Epithelial cell of proximal tubule (primary cell): ENCODE measurements around the gene NCF4. TPM values are rescaled to one million over a fixed set of nuclear protein-coding genes. Genes with fewer than 3 reads are reported as not detected.

ENCODE experiments used
- DNase-seq: peaks from one replicate; pipeline ENCODE4 v3.0.0-alpha.2; 2011; ENCODE audit warnings: low read depth
- H3K4me3 ChIP-seq: 2 replicates; pipeline ENCODE4 v1.5.1; 2011; ENCODE audit warnings: low read depth, mild to moderate bottlenecking, low read length
- CTCF ChIP-seq: conservative IDR thresholded peaks from 2 replicates; pipeline ENCODE4 v1.5.1; 2012; ENCODE audit warnings: low read depth, mild to moderate bottlenecking, low read length
- total RNA-seq: library from RNA; depleted of rRNA; stranded (reverse); fragments of >200 nt; gene quantifications from 2 replicates; pipeline ENCODE4 v1.2.3, GENCODE V29; 2015

Gene NCF4
- total RNA-seq, 1 donor from 2014 or later = not detected

DNA sequence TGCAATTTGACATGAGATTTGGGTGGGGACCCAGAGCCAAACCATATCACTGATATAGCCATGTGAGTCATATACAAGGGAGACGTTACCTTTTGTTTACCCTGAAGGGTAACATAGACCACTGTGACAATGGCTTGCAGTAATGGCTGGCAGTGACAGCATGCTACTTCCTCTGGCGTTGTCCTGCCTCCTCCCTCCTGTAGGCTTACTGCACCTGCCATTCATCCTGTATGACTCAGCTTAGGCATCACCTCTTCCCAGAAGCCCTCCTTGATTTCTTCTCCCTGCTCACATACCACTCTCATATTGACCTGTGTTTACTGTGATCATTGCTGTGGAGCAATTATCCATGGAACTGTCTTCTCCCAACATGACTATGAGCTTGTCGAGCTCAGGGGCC, 32.0 kb upstream of the NCF4 start:
- TF ChIP-seq CTCF = no peak
- H3K4me3 ChIP-seq = no peak overlapping the region
- DNase-seq = no peak

DNA sequence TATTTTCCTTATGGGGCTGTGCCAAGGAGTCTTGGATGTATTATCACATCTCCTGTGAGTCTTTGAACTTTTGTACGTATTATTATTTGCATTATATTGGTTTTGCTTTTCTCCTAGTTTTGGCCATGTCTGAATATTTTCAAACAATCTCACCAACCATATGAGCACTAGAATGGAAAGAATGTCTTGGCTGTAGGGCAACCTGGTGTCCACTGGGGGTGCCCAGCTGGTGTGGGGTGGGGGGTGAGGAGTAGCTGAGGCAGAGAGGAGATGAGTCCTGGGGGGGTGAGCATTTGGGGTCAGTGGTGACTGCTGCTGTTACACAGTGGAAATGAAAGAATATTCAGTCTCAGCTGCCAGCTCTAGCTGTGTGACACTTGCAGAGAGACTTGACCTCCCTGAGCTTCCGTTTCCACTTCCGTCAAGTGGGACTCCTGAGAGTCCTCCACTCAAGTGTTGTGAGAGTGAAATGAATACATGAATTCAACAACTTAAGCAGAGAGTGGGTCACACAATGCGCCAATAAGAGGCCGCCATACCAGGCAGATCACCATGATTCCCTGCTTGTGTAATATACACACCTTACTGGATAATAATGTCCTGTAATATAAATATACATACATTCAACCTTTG, 31.3 kb upstream of the NCF4 start:
- no peak for TF ChIP-seq CTCF

DNA sequence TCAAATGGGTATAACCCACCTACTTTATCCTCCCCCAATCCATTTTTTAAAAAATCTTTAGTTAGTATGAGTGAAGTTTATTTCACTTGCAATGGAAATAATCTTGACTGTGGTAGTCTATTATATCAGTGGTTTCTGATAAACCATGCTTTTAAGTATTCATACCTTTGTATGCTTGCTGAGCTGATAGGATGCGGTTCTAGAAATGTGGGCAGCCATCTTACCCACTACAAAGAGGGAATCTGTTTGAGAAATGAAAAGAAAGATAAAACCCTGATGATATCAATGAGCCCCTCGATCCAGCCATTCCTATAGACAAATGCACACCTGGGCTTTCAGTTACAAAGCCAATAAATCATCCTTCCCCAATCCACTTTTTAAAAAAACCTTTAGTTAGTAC, 30.2 kb upstream of the NCF4 start:
- TF ChIP-seq CTCF = no peak
- DNase-seq = no peak
- H3K4me3 ChIP-seq = no peak overlapping the region

More for the DNA sequence above, 31.3 kb upstream of the NCF4 start:
- H3K4me3 ChIP-seq = no peak overlapping the region
- DNase-seq = no peak

- H3K4me3 ChIP-seq = no peak overlapping the region
- TF ChIP-seq CTCF = no peak
- no peak for DNase-seq
Measured at GRCh38 chr22:36831206-36831605, 29.6 kb upstream of the NCF4 start.

GRCh38 chr22:36831717-36832116, 29.1 kb upstream of the NCF4 start:
- H3K4me3 ChIP-seq = no peak overlapping the region
- no peak for TF ChIP-seq CTCF
- no peak for DNase-seq

DNA sequence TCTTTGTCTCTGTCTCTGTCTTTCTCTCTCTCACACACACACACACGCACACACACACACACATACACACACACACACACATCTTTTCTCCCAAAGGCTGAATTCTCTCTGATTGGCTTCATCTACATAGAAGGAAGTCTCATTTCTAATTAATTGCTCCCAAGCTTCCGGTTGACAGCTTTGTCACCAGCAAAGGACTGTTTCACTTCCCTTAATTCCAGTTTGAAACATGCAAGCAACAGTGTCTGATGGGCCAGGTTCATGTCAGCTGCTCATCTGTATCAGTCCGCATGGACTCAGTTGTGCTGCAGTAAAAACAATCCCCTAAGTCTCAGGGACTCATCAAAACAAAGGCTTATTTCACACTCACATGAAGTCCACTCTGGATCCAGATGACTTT, 27.7 kb upstream of the NCF4 start:
- no peak for TF ChIP-seq CTCF
- no peak for DNase-seq
- no peak overlapping the region for H3K4me3 ChIP-seq

- no peak for TF ChIP-seq CTCF
- H3K4me3 ChIP-seq = no peak overlapping the region
- DNase-seq = no peak
Measured at GRCh38 chr22:36835903-36836302, 24.9 kb upstream of the NCF4 start.
